Panc1 (cell line): ENCODE measurements around the gene TOP2A. TPM values are rescaled to one million over a fixed set of nuclear protein-coding genes. Genes with fewer than 3 reads are reported as not detected.

ENCODE experiments used
- ATAC-seq: fragments of 200-7000 bp; cut with Tn5 transposase; 2 replicates; pipeline ENCODE4 v1.9.1; 2020; ENCODE audit warnings: mild to moderate bottlenecking, moderate library complexity
- BruUV-seq: library from RNA; stranded (reverse); fragments of 400-500 nt; replicated peaks from 2 replicates; lab custom pipeline; 2021; lab: Mats Ljungman, UMichigan
- CTCF ChIA-PET: fragments of 300-600 bp; sonication (Branson Sonifier 250); formaldehyde crosslinking; loops from one replicate; lab custom pipeline; 2022; ENCODE audit warnings: antibody characterized with exemption; lab: Charles Lee
- POLR2A ChIA-PET: fragments of 300-600 bp; sonication (Branson Sonifier 250); formaldehyde crosslinking; loops from one replicate; lab custom pipeline; 2022; ENCODE audit warnings: antibody characterized with exemption; lab: Charles Lee
- DNase-seq: peaks from one replicate; pipeline ENCODE4 v3.0.0-alpha.2; 2010; ENCODE audit warnings: low read depth, low spot score
- H3K27ac ChIP-seq: 2 replicates; pipeline ENCODE4 v1.5.1; 2011; ENCODE audit warnings: mild to moderate bottlenecking, low read length, inconsistent platforms
- H3K27me3 ChIP-seq: fragments of 200-500 bp; sonication (Bioruptor generic); 2 replicates; pipeline ENCODE4 v1.6.0; 2014; ENCODE audit warnings: low read length, inconsistent platforms; ENCODE audit not compliant: control insufficient read depth, insufficient read depth
- H3K36me3 ChIP-seq: fragments of 200-500 bp; sonication (Bioruptor generic); 2 replicates; pipeline ENCODE4 v1.5.1; 2014; ENCODE audit warnings: inconsistent platforms, mild to moderate bottlenecking, low read length, moderate library complexity; ENCODE audit not compliant: control insufficient read depth, insufficient read depth
- H3K4me1 ChIP-seq: 2 replicates; pipeline ENCODE4 v1.5.1; 2011; ENCODE audit warnings: inconsistent platforms, mild to moderate bottlenecking, low read length, moderate library complexity; ENCODE audit not compliant: control insufficient read depth, insufficient read depth
- H3K4me3 ChIP-seq, 2 experiments: 2 replicates each; pipeline ENCODE4 v1.5.1; 2011 to 2012; ENCODE audit warnings: low read depth in 2 of 2, low read length in 2 of 2, mild to moderate bottlenecking in 2 of 2, inconsistent platforms in 1 of 2, moderate library complexity in 1 of 2
- H3K9me3 ChIP-seq: fragments of 200-500 bp; sonication (Bioruptor generic); 2 replicates; pipeline ENCODE4 v1.5.1; 2014; ENCODE audit warnings: low read depth, mild to moderate bottlenecking, inconsistent platforms, low read length, moderate library complexity; ENCODE audit not compliant: control insufficient read depth, insufficient read depth
- POLR2AphosphoS5 ChIP-seq: IDR thresholded peaks from 2 replicates; pipeline ENCODE4 v1.6.1; 2012; ENCODE audit warnings: mild to moderate bottlenecking, low read depth, low read length, moderate library complexity
- SIN3A ChIP-seq: IDR thresholded peaks from 2 replicates; pipeline ENCODE4 v1.6.1; 2012; ENCODE audit warnings: low read depth, mild to moderate bottlenecking, low read length, moderate library complexity, borderline replicate concordance; ENCODE audit not compliant: insufficient read depth
- TCF7L2 ChIP-seq: IDR thresholded peaks from 2 replicates; pipeline ENCODE4 v1.6.1; 2011; ENCODE audit warnings: mild to moderate bottlenecking, low read depth, low read length, inconsistent platforms
- in situ Hi-C: cut with HindIII; loops from 2 replicates; pipeline ENCODE4 v1.10.0; 2016; ENCODE audit warnings: low sequenced_read_pairs, low pct_unique_long_range_greater_than_20kb
- intact Hi-C: fragments of 100-400 bp; cut with micrococcal nuclease; formaldehyde crosslinking; loops from one replicate; pipeline ENCODE4 v1.10.0; 2022; ENCODE audit not compliant: unreplicated experiment
- total RNA-seq: library from RNA; stranded (reverse); gene quantifications from one replicate; pipeline ENCODE4 v1.2.1, GENCODE V29; 2021; ENCODE audit not compliant: unreplicated experiment
- TF ChIP-seq, protein P1 (sequence below), 2 experiments: IDR thresholded peaks; 2 replicates each; pipeline ENCODE4 v1.6.1; 2011 to 2012; ENCODE audit warnings: low read depth in 2 of 2, control low read depth in 1 of 2, low read length in 1 of 2, mild to moderate bottlenecking in 1 of 2, moderate library complexity in 1 of 2; ENCODE audit not compliant: insufficient read depth in 1 of 2
- TF ChIP-seq, protein P2 (sequence below): fragments of 450-650 bp; IDR thresholded peaks from 2 replicates; pipeline ENCODE4 v1.5.1; 2017; ENCODE audit warnings: mild to moderate bottlenecking

Gene TOP2A
- total RNA-seq, 1 experiment from 2014 or later = 230 TPM

DNA sequence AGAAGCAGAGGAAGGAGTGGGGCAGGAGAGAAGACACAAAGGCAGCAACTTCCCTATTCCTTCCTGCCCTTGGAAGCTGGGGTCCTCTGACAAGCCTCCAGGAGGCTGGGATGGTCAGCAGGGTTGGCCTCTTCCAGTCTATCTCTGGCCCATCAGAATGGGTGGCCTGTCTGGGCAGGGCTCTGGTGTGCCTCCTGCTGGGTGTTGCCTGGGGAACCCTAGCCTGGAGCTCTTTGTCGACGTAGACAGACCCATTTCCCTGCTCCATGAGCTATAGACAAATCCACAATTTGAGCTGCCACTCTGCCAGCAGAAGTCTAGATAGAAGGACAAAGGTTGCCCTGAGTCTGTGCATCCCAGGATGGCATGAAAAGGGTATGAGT, 36.9 kb upstream of the TOP2A start:
- DNase-seq (no peak), ATAC-seq (no peak)
- BruUV-seq = no TSS peak
- Histone ChIP-seq H3K4me3 (no peak overlapping the region), H3K9me3 (no peaks in the 10 kb centered on the region), H3K27ac (no peak overlapping the region), H3K4me1 (peaks cover 3% of the 10 kb centered on the region; the same call in 1 of the 2 replicates), H3K27me3 (no peaks in the 10 kb centered on the region), H3K36me3 (no peaks in the 10 kb centered on the region)
- in situ Hi-C loops (no loop called here), intact Hi-C loops (no loop called here)
- TF ChIP-seq, protein P1, sequence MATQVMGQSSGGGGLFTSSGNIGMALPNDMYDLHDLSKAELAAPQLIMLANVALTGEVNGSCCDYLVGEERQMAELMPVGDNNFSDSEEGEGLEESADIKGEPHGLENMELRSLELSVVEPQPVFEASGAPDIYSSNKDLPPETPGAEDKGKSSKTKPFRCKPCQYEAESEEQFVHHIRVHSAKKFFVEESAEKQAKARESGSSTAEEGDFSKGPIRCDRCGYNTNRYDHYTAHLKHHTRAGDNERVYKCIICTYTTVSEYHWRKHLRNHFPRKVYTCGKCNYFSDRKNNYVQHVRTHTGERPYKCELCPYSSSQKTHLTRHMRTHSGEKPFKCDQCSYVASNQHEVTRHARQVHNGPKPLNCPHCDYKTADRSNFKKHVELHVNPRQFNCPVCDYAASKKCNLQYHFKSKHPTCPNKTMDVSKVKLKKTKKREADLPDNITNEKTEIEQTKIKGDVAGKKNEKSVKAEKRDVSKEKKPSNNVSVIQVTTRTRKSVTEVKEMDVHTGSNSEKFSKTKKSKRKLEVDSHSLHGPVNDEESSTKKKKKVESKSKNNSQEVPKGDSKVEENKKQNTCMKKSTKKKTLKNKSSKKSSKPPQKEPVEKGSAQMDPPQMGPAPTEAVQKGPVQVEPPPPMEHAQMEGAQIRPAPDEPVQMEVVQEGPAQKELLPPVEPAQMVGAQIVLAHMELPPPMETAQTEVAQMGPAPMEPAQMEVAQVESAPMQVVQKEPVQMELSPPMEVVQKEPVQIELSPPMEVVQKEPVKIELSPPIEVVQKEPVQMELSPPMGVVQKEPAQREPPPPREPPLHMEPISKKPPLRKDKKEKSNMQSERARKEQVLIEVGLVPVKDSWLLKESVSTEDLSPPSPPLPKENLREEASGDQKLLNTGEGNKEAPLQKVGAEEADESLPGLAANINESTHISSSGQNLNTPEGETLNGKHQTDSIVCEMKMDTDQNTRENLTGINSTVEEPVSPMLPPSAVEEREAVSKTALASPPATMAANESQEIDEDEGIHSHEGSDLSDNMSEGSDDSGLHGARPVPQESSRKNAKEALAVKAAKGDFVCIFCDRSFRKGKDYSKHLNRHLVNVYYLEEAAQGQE (IDR thresholded peaks at IDR 0.05; ENCODE audit: insufficient read depth in 1 of 2, low read depth in 2 of 2, low read length in 1 of 2) = no peak
- TF ChIP-seq POLR2AphosphoS5 (no peak), TCF7L2 (no peak), SIN3A (no peak)
- TF ChIP-seq, protein P2, sequence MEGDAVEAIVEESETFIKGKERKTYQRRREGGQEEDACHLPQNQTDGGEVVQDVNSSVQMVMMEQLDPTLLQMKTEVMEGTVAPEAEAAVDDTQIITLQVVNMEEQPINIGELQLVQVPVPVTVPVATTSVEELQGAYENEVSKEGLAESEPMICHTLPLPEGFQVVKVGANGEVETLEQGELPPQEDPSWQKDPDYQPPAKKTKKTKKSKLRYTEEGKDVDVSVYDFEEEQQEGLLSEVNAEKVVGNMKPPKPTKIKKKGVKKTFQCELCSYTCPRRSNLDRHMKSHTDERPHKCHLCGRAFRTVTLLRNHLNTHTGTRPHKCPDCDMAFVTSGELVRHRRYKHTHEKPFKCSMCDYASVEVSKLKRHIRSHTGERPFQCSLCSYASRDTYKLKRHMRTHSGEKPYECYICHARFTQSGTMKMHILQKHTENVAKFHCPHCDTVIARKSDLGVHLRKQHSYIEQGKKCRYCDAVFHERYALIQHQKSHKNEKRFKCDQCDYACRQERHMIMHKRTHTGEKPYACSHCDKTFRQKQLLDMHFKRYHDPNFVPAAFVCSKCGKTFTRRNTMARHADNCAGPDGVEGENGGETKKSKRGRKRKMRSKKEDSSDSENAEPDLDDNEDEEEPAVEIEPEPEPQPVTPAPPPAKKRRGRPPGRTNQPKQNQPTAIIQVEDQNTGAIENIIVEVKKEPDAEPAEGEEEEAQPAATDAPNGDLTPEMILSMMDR = no peak
- ChIA-PET CTCF (no interaction called here), POLR2A (no interaction called here)

DNA sequence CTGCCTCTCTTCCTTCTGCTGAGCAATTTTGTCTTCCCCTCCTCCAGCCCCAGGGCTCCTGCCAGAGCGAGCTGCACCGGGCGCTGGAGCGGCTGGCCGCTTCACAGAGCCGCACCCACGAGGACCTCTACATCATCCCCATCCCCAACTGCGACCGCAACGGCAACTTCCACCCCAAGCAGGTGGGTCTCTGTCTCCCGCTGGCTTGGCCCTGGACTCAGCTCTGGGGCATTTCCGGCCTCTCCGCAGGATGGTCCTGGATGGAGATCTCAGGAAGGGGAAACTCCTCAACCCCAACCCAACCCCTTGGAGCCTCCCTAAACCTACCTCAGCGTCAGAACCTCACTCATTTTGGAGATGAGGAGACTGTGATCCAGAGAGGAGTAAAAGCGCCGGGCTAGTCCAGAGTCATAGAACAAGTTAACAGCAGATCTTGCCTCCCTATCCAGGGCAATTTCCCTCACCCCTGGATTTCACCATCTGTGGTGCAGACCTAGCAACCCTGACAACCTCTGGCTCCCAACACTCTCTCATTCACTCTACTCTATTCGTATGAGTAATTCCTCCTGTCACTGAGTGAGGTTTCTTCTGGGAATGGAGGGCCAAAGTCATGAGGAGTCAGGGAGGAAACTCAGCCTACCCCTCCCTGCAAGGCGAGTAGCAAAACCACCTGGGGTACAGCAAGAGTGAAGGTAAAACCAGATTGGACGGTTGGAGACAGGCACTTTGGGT, 36.4 kb upstream of the TOP2A start:
- TF ChIP-seq, protein P2 = no peak
- TF ChIP-seq TCF7L2 (no peak), SIN3A (no peak), POLR2AphosphoS5 (no peak)
- TF ChIP-seq, protein P1 (IDR thresholded peaks at IDR 0.05; ENCODE audit: insufficient read depth in 1 of 2, low read depth in 2 of 2, low read length in 1 of 2) = no peak
- intact Hi-C loops (no loop called here), in situ Hi-C loops (no loop called here)
- Histone ChIP-seq H3K9me3 (no peaks in the 10 kb centered on the region), H3K27ac (no peak overlapping the region), H3K27me3 (no peaks in the 10 kb centered on the region), H3K36me3 (no peaks in the 10 kb centered on the region), H3K4me3 (no peak overlapping the region), H3K4me1 (peaks cover 3% of the 10 kb centered on the region; the same call in 1 of the 2 replicates)
- no TSS peak for BruUV-seq
- ChIA-PET CTCF (no interaction called here), POLR2A (interaction anchor here (0.6 kb wide), 1 partner anchor 11 kb away, joined by 3 read pairs; no protein-coding TSS in a partner anchor)
- ATAC-seq (no peak), DNase-seq (no peak)
